ENCODE results near the gene PRPF38A.

Gene PRPF38A

GRCh38 chr1:52386458-52386857 lies 17.9 kb upstream of the PRPF38A start:
- no peak for DNase-seq (ENCODE audit: low read depth)
- H3K4me3 ChIP-seq (ENCODE audit: low read depth, low read length), result no peak overlapping the region

GRCh38 chr1:52393174-52393573 lies 11.2 kb upstream of the PRPF38A start:
- DNase-seq (ENCODE audit: low read depth), result no peak
- no peak overlapping the region for H3K4me3 ChIP-seq (ENCODE audit: low read depth, low read length)

GRCh38 chr1:52399629-52400028 lies 4.8 kb upstream of the PRPF38A start:
- H3K4me3 ChIP-seq (ENCODE audit: low read depth, low read length), result no peak overlapping the region

GRCh38 chr1:52400131-52400530 lies 4.3 kb upstream of the PRPF38A start:
- no peak overlapping the region for H3K4me3 ChIP-seq (ENCODE audit: low read depth, low read length)
- no peak for DNase-seq (ENCODE audit: low read depth)

More at GRCh38 chr1:52399629-52400028, 4.8 kb upstream of the PRPF38A start:
- no peak for DNase-seq (ENCODE audit: low read depth)

- H3K4me3 ChIP-seq (ENCODE audit: low read depth, low read length), result no peak overlapping the region
- DNase-seq (ENCODE audit: low read depth), result no peak
Measured at GRCh38 chr1:52402860-52403240, 1.6 kb upstream of the PRPF38A start.

GRCh38 chr1:52403566-52404115 lies 761 bp upstream of the PRPF38A start:
- DNase-seq (ENCODE audit: low read depth), result peak; percentile 59
- peak overlapping the region; percentile 99 for H3K4me3 ChIP-seq (ENCODE audit: low read depth, low read length)

- H3K4me3 ChIP-seq (ENCODE audit: low read depth, low read length), result peak overlapping the region; percentile 99
- DNase-seq (ENCODE audit: low read depth), result no peak
Measured at GRCh38 chr1:52404975-52405338, 555 bp downstream of the PRPF38A start.

GRCh38 chr1:52413410-52413989 lies 9.1 kb downstream of the PRPF38A start:
- DNase-seq (ENCODE audit: low read depth), result no peak
- no peak overlapping the region for H3K4me3 ChIP-seq (ENCODE audit: low read depth, low read length)

- DNase-seq (ENCODE audit: low read depth), result no peak
- H3K4me3 ChIP-seq (ENCODE audit: low read depth, low read length), result no peak overlapping the region
Measured at GRCh38 chr1:52414942-52415341, 10.5 kb downstream of the PRPF38A start.

- DNase-seq (ENCODE audit: low read depth), result no peak
- H3K4me3 ChIP-seq (ENCODE audit: low read depth, low read length), result no peak overlapping the region
Measured at GRCh38 chr1:52416811-52417210, 12.4 kb downstream of the PRPF38A start.

GRCh38 chr1:52420713-52421112 lies 16.3 kb downstream of the PRPF38A start:
- DNase-seq (ENCODE audit: low read depth), result no peak
- no peak overlapping the region for H3K4me3 ChIP-seq (ENCODE audit: low read depth, low read length)

GRCh38 chr1:52423055-52423454 lies 18.7 kb downstream of the PRPF38A start:
- DNase-seq (ENCODE audit: low read depth), result no peak
- no peak overlapping the region for H3K4me3 ChIP-seq (ENCODE audit: low read depth, low read length)

- no peak for DNase-seq (ENCODE audit: low read depth)
- H3K4me3 ChIP-seq (ENCODE audit: low read depth, low read length), result no peak overlapping the region
Measured at GRCh38 chr1:52423771-52424170, 19.4 kb downstream of the PRPF38A start.

- DNase-seq (ENCODE audit: low read depth), result no peak
Measured at GRCh38 chr1:52424231-52424636, 19.8 kb downstream of the PRPF38A start.

GRCh38 chr1:52424813-52425212 lies 20.4 kb downstream of the PRPF38A start:
- no peak for DNase-seq (ENCODE audit: low read depth)
- H3K4me3 ChIP-seq (ENCODE audit: low read depth, low read length), result no peak overlapping the region

More at GRCh38 chr1:52424231-52424636, 19.8 kb downstream of the PRPF38A start:
- no peak overlapping the region for H3K4me3 ChIP-seq (ENCODE audit: low read depth, low read length)

- no peak overlapping the region for H3K4me3 ChIP-seq (ENCODE audit: low read depth, low read length)
- DNase-seq (ENCODE audit: low read depth), result peak; percentile 17
Measured at GRCh38 chr1:52426371-52426770, 22.0 kb downstream of the PRPF38A start.

GRCh38 chr1:52427152-52427551 lies 22.8 kb downstream of the PRPF38A start:
- DNase-seq (ENCODE audit: low read depth), result no peak
- no peak overlapping the region for H3K4me3 ChIP-seq (ENCODE audit: low read depth, low read length)

GRCh38 chr1:52432807-52433206 lies 28.4 kb downstream of the PRPF38A start:
- no peak for DNase-seq (ENCODE audit: low read depth)

GRCh38 chr1:52435211-52435610 lies 30.8 kb downstream of the PRPF38A start:
- DNase-seq (ENCODE audit: low read depth), result no peak
- no peak overlapping the region for H3K4me3 ChIP-seq (ENCODE audit: low read depth, low read length)

More at GRCh38 chr1:52432807-52433206, 28.4 kb downstream of the PRPF38A start:
- H3K4me3 ChIP-seq (ENCODE audit: low read depth, low read length), result no peak overlapping the region

- no peak for DNase-seq (ENCODE audit: low read depth)
- H3K4me3 ChIP-seq (ENCODE audit: low read depth, low read length), result no peak overlapping the region
Measured at GRCh38 chr1:52435650-52436049, 31.2 kb downstream of the PRPF38A start.

GRCh38 chr1:52436817-52437216 lies 32.4 kb downstream of the PRPF38A start:
- H3K4me3 ChIP-seq (ENCODE audit: low read depth, low read length), result no peak overlapping the region
- no peak for DNase-seq (ENCODE audit: low read depth)

- no peak for DNase-seq (ENCODE audit: low read depth)
- H3K4me3 ChIP-seq (ENCODE audit: low read depth, low read length), result no peak overlapping the region
Measured at GRCh38 chr1:52439976-52440375, 35.6 kb downstream of the PRPF38A start.
